HG03139 (cell line): Measurements from ENCODE around the gene LHX1.

ENCODE experiments used
- ATAC-seq: cut with Tn5 transposase; IDR thresholded peaks from one replicate; pipeline ENCODE4 v1.9.1; 2021; ENCODE audit not compliant: unreplicated experiment

Gene LHX1

DNA sequence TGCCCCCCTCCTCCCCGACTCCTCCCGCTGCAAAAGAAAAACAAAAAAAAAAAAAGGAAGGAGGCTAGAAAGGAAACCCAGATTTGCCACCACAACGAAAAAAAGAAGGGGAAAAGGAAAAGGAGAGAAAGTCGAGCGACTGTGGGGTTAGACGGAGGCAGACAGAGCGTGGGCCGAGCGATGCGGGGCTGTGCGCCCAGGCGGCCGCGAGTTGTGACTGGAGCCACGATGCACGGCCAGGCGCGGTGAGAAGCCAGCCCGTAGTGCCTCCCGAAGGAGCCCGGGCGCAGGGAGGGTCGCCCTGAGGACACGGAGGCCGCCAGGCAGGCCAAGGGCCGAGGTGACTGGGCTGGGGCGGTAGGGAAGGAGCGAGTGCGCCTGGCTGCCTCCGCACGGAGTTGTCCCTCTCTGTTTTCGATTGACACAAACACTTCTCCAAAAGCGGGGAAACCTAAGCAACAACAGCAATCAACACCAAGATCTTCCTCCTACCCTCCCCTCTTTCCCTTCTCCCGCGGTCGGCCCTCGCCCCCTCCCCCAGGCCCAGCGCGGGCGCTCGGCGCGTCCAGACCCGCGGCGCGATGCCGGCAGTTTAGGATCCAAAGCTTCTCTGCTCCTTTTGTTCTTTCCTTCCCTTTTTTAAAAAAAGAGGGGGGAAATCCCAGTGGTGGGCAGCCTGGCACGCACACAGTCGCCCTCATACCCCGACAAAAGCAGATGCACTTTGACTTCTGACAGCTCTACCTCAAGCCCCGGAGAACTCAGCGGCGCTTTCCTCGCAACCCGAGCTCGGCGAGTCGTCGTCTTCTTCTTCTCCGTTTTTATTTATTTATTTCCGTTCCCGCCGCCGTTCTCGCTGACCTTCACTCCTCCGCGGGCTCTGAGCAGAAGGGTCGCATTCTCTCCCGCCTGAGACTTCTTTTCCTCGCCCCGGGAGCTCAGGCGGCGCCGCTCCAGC, at the start of gene LHX1:
Gene LHX1, plus strand, starts transcription at position 475 of the 958 bp plus-strand sequence. CDS start 723 bp downstream, outside the sequence.
- no peak for ATAC-seq

DNA sequence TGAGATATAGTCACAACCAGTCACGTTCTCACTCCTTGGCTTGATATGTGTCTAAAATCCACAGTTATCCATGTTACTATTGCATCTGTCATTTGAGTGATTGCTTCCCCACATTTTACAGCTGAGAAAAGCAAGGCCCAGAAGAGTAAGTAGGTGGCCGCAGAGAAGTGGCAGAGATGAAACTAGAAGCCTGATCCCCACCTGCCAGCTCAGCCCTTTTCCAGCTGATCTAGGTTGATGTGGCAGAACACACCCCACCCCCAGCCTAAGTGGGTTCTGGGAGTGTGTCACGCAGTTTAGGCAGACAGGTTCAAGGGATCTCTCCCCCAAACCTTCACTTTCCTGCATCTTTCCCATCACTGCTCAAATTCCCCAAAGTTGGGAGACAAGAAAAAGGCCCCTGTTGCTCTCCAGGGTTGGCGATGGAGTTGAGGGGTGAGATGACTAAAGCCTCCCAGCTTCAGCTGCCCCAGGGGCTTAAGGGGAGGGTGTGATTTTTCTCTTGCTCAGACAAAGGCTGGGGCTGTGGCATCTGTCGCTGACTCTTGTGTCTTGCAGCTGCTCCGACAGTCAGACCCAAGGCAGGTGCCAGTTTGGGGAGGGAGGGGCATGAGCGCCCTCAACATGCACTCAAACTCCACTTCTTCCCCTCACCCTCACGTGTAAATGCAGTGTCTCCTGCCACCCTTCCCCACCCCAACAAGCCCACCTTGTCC, 48.9 kb upstream of the LHX1 start:
- ATAC-seq, result no peak

DNA sequence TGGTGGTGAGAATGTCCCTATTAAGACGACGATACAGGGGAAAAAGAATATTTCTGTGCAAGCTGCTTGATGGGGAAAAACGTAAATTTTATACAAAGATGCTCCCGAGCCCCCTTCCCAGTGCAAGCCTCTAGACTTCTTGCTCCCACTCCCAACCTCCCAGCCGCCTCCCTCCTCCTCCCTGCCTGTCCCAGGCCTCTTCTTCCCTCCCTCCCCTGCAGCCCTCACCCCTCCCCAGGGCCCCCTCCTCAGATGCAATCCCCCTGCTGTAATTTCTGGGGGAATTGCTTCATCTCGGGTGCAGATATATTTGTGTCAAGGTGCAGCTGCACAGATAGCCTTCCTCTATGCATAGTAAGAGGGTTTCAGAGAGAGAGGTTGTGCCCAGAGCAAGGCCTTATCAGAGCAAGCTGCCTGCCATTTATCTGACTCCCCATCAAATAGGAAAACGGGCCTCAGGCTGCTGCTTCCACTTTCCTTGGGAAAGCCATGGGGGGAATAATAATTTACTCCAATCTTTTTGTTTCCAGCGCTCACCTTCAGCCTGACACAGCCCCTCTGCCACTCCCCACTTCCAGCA, 47.4 kb upstream of the LHX1 start:
- ATAC-seq, result no peak

DNA sequence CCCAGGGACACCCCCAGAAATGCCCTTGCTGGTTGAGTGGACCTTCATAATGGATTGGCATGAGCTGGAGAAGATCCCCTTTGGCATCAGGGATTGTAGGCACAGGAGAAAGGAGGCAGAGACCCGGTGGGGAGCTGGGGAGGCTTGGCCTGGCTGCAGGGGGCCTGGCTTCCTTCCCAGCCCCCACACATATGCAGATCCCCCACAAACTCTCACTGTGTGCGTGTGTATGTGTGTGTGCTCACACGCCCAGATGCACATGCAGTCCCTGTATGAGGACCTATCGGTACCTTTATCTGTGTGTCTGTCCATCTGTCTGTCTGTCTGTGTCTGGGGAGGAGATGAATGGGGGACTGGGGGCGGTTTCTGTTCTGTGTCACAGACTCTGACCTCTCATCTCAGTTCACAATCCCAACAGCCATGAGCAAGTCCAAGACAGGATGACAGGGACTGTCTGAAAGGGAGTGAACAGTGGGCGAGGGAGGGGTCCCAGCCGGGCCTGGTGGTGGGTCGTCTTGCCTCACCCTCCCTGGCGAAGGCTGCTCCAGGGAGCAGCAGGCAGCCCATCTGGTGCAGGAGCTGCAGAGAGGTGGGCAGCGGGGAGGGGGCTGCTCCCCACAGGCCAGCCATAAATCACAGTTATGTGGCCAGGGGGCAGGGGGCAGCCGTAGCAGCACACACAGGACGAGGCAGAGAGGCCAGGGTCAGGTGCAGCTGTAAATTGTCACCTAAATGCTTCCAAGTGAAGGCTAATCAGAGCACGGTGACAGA, 46.7 kb upstream of the LHX1 start:
- ATAC-seq, result no peak

DNA sequence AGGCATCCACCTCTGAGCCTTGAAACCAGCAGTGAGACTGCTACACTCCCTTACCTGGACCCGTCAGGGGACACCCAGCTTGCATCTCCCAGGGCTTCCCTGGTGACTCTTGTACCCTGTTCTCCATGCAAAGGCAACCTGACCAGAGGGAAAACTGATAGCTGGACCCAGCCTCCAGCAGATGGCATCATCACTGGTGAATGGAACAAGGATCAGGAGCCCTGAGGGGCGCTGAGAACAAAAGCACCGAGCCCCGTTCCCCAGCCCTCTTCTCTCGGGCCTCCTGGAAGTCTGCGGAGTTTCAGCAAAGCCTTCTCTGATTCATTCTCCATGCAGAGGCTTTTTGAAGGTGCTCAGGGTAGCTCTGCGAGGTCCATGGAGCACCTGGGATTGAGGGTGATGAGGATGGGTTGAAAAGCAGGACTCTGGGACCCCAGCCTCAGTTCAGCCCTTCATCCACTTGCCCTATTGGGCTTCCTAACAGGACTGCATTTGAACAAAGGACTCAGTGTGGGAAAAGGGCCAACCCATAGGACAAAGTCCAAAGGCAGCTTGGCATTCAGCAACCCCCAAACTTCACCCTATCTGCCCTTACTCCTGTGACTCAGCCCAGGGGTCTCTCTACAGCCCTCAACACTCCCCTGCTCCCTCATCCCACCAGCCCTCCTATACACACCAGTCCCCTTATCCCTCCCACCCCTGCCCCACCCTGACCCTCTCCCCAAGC, 45.0 kb upstream of the LHX1 start:
- ATAC-seq, result no peak

DNA sequence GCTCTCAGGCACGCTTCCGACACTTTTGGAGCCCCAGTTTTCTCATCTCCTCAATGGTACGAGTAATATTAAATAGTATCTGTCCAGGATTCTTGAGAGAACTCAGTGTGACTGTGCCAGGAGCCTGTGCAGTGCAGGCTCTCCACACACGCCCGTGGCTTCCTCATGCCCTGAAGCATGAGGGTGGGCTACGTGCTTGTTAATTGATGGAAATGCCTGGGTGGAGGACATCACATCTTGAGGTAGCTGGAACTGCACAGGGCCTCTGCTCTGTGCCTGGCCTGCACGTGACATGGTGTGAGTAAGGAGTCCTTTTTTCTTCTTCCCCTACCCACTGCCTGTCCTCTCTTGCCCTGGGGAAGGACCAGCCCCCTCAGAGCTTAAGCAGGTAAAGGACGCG, 43.1 kb upstream of the LHX1 start:
- no peak for ATAC-seq

DNA sequence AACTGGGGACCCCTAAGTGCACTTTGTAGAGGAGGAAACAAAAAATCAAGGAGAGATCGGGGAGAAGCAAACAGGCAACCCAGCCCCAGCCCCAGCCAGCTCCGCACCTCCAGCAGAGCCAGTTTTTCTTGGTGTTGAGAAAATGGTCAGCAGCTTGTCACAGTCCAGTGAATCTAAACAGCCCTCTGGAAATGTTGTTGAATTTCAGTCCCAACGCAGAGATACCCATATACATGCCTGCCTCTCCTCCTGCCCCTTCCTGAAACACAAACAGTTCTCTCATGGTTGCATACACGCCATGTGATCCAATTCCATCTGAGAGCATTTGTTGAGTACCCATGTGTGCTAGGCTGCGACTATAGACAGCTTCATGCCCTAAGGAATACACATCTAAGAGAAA, 42.4 kb upstream of the LHX1 start:
- ATAC-seq, result no peak

DNA sequence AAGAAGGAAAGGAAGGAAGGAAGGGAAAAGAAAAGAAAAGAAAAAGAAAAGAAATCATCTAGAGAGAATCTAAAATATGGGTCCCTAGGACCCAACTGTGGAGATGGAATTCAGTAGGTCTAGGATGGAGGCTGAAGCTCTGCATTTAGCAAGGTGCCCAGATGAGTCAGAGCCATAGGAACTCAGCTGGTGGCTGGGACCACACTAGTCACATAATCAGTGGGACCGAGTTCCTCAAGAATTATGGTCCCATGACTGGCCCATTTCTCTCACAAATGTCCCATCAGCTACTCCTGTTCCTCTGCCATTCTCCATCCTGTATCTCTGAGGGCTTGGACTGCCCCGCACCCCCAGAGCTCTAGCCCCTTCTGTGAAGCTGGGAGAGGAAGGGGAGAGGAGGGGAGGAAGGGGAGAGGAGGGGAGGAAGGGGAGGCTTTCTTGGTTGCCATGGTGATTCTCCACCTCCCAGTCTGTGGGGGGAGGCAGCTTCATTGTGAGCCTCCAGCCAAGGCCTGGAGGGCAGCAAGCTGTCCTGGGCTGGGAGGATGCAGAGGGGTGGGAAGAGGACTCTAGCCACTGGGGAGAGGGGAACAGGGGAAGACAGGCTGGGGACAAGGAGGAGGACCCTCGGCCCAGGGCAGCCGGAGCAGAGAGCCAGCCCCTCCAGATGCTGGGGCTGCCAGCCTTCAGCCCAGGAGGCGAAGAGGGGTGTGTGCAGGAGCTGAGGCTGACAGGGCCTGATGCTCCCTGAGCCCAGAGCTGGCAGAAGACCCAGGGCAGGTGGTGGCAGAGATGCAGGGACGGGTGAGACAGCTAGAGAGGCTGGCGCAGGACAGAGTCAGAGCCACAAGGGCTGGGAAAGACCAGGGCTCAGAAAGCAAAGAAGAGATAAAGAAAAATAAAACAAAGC, 37.8 kb upstream of the LHX1 start:
- no peak for ATAC-seq

DNA sequence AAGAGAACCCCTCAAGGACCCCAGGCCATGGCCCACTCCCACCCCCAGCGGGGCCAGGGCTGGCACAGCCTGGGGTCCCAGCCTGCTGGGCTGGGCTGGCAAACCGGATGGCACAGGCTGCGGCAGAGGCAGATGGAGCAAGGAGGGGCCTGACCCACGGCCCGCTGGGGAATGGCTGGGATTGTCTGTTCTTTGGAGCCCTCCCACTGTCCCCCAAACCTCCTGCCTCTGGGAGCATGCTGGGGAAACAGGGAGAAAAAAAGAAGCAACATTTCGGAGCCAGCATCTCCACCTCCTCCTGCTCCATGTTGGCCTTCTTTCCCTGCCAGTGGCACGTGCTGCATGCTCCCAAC, 37.1 kb upstream of the LHX1 start:
- no peak for ATAC-seq

DNA sequence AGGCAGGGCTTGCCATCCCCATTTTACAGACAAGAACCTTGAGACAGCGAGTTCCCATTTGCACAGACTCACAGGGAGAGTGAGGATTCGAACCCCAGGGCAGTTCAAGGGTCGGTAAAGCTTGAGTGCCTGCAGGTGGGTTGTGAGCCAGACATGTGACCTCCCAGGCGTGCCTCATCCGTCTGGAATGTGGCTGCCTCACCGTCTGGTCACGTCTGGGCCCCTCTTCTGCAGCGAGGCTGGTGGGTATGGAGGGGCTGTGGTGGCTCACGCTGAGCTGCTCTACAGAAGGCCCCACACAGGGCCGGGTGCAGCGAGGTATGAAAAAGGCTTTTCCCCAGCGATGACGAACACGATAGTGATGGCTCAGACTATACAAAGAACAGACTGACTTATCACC, 35.8 kb upstream of the LHX1 start:
- ATAC-seq, result no peak

DNA sequence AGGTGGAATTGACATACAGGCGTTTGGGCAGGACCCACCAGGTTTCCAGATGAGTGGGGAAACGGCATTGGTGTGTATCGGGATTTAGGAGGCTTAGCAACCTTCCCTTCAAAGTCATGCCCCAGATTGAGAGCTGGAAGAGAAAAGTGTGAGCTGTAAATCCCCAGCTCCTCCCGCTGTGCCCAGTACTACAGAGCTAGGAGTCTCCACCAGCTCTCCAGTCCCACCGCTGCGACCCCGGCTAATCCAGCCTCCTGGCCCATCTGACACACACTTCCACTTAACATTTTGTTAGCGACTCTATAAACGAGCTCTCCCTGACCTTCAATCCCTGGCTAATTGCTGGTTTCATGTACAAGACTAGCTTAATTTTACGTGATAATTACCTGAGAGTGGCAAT, 29.9 kb upstream of the LHX1 start:
- no peak for ATAC-seq

DNA sequence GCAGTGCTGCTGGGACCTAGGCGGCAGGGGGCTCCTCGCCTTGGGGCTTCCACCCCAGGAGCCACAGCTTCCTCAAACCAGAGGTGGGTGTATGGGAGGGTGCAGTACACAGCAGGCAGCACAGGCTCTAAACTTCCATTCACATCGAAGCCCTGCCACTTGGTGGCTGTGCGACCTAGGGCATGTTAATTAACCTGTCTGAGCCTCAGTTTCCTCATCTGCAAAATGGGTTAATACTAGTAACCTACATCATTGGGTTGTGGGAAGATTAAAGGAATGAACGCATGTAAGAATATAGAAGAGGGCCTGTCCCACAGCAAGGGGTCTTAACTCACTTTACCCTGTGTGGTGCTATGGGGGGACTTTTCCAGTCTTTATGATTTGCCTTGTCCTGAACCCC, 26.8 kb upstream of the LHX1 start:
- no peak for ATAC-seq

DNA sequence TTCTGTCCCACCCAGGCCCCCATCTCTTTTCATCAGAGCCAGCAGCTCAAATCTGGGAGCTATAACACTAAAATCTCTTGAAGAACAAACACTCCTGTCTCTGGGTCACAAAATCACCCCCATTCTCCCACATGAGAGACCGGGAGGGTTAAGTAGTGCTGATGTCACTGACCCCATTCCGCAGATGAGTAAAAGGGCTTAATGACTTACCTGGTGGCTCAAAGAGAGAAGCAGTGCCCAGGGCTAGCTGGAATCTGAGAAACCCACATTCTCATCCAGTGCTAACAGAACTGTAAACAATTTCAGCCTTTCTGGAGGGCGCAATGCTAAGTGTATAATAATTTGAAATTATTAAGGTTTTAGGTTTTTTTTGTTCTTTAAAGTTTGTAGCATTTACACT, 26.3 kb upstream of the LHX1 start:
- ATAC-seq, result no peak

DNA sequence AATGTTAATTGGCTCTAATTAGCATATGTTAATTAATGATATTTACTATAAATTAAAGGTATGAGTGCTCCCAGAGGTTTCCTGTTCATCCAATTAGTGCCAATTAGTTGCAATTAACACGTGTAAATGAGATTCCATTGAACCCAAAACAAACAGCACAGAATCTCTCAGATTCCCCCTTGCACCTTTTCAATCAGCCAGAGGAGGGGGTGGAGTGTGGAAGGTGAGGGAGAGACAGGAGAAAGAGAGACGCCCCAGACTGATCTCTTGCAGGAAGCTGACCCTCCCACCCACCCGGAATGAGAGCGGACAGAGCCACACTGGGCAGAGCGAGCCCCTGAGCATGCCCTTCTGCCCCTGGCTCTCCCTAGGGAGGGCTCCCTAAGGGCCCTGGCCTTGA, 24.1 kb upstream of the LHX1 start:
- ATAC-seq, result no peak

DNA sequence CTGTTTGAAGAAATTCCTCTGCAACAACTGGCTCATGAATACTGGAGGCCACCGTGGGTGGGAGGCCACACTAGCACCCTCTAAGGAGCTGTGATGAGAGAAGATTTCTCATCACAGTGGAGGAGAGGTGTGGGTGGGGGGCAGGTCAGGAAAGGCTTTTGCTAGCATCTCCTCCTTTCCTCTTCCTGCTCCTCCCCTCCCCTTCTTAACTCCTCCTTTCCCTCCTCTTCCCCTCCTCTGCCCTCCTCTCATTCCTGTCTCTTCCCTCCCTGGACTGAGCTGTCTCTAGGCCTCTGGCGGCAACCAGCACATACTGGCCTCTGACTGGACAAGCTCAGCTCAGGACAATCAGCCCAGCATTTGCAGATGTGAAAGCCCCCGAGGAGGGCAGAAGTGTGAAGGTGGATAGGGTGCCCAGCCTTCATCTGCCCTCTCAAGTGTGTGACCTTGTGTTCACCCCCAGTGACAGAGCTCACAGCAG, 19.0 kb upstream of the LHX1 start:
- ATAC-seq, result no peak

DNA sequence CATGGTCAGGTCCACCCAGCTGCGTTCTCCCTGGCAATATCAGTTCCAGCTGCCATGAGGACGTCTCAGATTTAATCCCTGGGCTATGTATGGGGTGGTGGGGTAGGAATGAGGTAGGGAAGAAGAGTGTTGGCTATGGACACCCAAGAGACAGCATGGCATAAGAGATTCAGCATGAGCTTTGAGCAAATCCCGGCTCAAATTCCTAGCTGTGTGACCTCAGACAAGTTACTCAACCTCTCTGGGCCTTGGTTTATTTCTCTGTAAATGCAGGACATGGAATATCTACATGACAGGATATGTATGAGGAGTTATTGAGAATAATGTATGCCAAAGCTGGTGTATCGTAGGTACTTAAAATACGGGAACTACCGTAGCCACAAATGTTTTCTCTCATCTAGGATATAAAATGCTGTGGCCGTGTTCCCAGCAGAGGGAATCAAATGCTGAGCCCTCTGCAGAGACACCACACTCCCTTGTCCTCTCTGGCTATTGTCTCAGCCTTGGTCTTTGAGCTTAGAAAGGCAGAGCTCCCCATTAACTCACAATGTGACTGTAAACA, 17.8 kb upstream of the LHX1 start:
- no peak for ATAC-seq

DNA sequence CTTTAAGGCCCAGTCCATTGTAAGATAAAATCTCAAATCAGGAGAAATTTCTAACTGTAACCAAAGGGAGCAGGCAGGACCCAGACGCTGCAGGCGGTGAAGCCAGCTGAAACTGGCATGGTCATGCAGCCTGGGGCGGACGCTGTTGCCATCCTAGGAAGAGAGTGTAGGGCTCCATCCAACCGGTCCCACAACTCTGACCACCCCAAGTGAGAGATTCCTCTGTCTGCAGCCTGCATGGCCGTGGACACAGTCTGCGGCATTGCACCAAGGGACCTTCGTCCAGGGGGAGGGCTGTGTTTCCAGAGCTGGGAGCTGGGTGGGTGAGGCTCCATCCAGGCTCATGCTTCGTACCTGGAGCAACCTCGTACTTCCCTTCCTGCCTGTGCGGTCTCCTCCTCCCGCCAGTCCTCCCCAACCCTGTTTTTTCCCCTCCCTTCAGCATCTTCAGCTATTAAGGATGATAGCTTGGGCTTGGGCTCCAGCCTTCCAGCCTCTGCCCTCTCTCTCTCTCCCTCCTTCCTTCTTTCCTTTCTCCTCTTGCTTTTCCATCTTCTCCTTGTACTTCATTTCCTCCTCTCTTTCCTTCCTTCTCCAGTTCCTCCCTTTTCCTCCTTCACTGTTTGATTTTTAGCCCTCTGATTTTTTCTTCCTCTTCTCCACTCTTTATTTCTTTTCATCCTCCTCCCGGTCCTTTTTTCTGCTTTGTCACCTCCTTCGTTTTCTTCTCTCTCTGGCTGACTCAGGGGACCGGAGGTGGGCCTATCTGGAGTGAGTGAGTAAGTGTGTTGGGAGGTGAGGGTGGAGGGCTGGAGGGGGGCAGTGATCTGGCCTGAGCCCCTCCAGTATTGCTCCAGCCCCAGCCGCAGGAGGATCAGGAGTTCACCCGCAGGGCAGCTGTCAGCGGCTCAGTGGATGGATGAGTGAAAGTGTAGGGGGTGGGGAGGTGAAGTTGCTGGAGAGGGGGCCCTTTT, 17.0 kb upstream of the LHX1 start:
- ATAC-seq, result no peak
